ENCODE data around the gene SLC44A4.

Gene SLC44A4

GRCh38 chr6:31817133-31817928 is 61.5 kb downstream of the SLC44A4 start:
- Histone ChIP-seq H3K27ac (peak overlapping the region in 20 of 21 experiments; percentile 11 to 89 (median 70)), H3K4me3 (peak overlapping the region; percentile 21 to 45 (median 38))

- Histone ChIP-seq H3K4me3 (peak within 1 kb of the TSS; percentile 43 to 59 (median 52)), H3K27ac (peak within 1 kb of the TSS; percentile 48 to 96 (median 94))
Measured at GRCh38 chr6:31815025-31815838, 63.6 kb downstream of the SLC44A4 start, which contains the start of the genes HSPA1A and HSPA1L. TSS of gene HSPA1A (plus strand) at chr6:31815543. CDS start at chr6:31815757, 214 bp downstream. TSS of gene HSPA1L (minus strand) at chr6:31815283. CDS start at chr6:31811972, 3,311 bp downstream.

- Histone ChIP-seq H3K27ac (peak overlapping the region; percentile 48 to 96 (median 94)), H3K4me3 (peak overlapping the region; percentile 43 to 59 (median 52))
Measured at GRCh38 chr6:31814677-31815024, 64.1 kb downstream of the SLC44A4 start.

- no peak overlapping the region for H3K4me3 ChIP-seq
- peak overlapping the region in 20 of 21 experiments; percentile 62 to 96 (median 94) for H3K27ac ChIP-seq
Measured at GRCh38 chr6:31813465-31813849, 65.3 kb downstream of the SLC44A4 start.
